Measurements from ENCODE around the gene DPP9. TPM values are rescaled to one million over a fixed set of nuclear protein-coding genes. Genes with fewer than 3 reads are reported as not detected.

Gene DPP9
- total and polyA plus RNA-seq, 2 donors (not counting 1 experiment from before 2014, with no cell fraction given): 3.6 to 27.1 TPM

DNA sequence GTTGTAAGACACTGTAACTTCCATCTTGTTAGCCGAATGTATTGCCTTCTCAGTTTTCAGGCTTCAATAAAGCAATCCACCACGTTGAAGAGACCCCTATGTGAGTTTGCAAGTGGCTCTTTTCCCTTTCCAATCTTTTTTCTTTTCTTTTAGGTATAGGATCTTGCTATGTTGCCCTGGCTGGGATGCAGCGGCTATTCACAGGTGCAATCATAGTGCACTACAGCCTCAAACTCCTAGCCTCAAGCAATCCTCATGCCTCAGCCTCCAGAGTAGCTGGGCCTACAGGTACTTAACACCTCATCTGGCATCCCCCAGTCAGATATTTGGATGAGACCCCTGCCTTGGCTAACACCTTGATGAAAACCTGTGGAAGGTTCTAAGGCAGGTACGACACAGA is 34.4 kb upstream of the DPP9 start:
- no peak for DNase-seq (ENCODE audit: low read depth in 2 of 2)

DNA sequence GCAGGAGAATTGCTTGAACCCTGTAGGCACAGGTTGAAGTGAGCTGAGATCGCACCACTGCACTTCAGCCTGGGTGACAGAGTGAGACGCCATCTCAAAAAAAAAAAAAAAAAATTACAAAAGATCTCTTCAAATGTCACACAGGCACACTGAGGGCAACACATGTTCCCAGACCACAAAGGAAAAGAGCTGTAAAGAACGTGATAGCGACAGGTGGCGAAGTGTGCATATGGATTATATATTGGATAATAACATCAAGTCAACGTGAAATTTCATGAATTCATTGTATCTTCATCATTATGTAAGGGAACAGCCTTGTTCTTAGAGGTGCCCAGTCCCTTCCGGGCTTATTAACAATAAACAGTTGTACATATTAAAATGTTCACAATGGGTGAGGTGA is 31.8 kb upstream of the DPP9 start:
- no peak overlapping the region for H3K4me3 ChIP-seq (replicated peaks in 1 of 4; ENCODE audit: control extremely low read depth in 1 of 4, insufficient read depth in 1 of 4, low read depth in 3 of 4, low read length in 4 of 4)
- H3K9me3 ChIP-seq (ENCODE audit: control insufficient read depth, insufficient read depth, low read depth, low read length): no peaks in the 10 kb centered on the region
- no peak overlapping the region for H3K27ac ChIP-seq (ENCODE audit: insufficient read depth, low read length)
- H3K4me1 ChIP-seq (ENCODE audit: control insufficient read depth, extremely low read depth, insufficient read depth, low read length): no peaks in the 10 kb centered on the region
- no peaks in the 10 kb centered on the region for H3K27me3 ChIP-seq (ENCODE audit: control insufficient read depth, insufficient read depth, low read length)
- H3K36me3 ChIP-seq (ENCODE audit: control insufficient read depth, insufficient read depth, low read length): no peaks in the 10 kb centered on the region
- H3K4me2 ChIP-seq (ENCODE audit: extremely low read depth, insufficient read depth, low read length): no peak overlapping the region
- no peak overlapping the region for H2AFZ ChIP-seq (ENCODE audit: low read length)
- H4K20me1 ChIP-seq (ENCODE audit: control insufficient read depth, extremely low read depth, insufficient read depth, low read length): no peaks in the 10 kb centered on the region
- DNase-seq (ENCODE audit: low read depth in 2 of 2): no peak
- no peaks in the 10 kb centered on the region for H3K79me2 ChIP-seq (ENCODE audit: control insufficient read depth, insufficient read depth, low read length)
- TF ChIP-seq EZH2 (IDR thresholded peaks at IDR 0.05; ENCODE audit: low read length, missing control alignments): no peak
- TF ChIP-seq CTCF (conservative IDR thresholded peaks at IDR 0.05 in 1 of 2, IDR thresholded peaks at IDR 0.05 in 1 of 2; ENCODE audit: low read depth in 1 of 2, low read length in 2 of 2): no peak
- no peak overlapping the region for H3K9ac ChIP-seq (ENCODE audit: insufficient read depth, low read length)

More for the DNA sequence above, 34.4 kb upstream of the DPP9 start:
- H3K27ac ChIP-seq (ENCODE audit: insufficient read depth, low read length): no peak overlapping the region
- H3K79me2 ChIP-seq (ENCODE audit: control insufficient read depth, insufficient read depth, low read length): no peaks in the 10 kb centered on the region
- H2AFZ ChIP-seq (ENCODE audit: low read length): no peak overlapping the region
- no peaks in the 10 kb centered on the region for H3K36me3 ChIP-seq (ENCODE audit: control insufficient read depth, insufficient read depth, low read length)
- H3K9me3 ChIP-seq (ENCODE audit: control insufficient read depth, insufficient read depth, low read depth, low read length): no peaks in the 10 kb centered on the region
- peaks cover 3% of the 10 kb centered on the region for H3K27me3 ChIP-seq (ENCODE audit: control insufficient read depth, insufficient read depth, low read length)
- H3K4me2 ChIP-seq (ENCODE audit: extremely low read depth, insufficient read depth, low read length): no peak overlapping the region
- H3K9ac ChIP-seq (ENCODE audit: insufficient read depth, low read length): no peak overlapping the region
- H3K4me3 ChIP-seq (replicated peaks in 1 of 4; ENCODE audit: control extremely low read depth in 1 of 4, insufficient read depth in 1 of 4, low read depth in 3 of 4, low read length in 4 of 4): no peak overlapping the region
- no peaks in the 10 kb centered on the region for H3K4me1 ChIP-seq (ENCODE audit: control insufficient read depth, extremely low read depth, insufficient read depth, low read length)
- H4K20me1 ChIP-seq (ENCODE audit: control insufficient read depth, extremely low read depth, insufficient read depth, low read length): no peaks in the 10 kb centered on the region
- TF ChIP-seq CTCF (conservative IDR thresholded peaks at IDR 0.05 in 1 of 2, IDR thresholded peaks at IDR 0.05 in 1 of 2; ENCODE audit: low read depth in 1 of 2, low read length in 2 of 2): no peak
- TF ChIP-seq EZH2 (IDR thresholded peaks at IDR 0.05; ENCODE audit: low read length, missing control alignments): no peak

- Histone ChIP-seq H3K27me3 (ENCODE audit: control insufficient read depth, insufficient read depth, low read length) (no peaks in the 10 kb centered on the region), H3K9me3 (ENCODE audit: control insufficient read depth, insufficient read depth, low read depth, low read length) (no peaks in the 10 kb centered on the region), H3K4me2 (ENCODE audit: extremely low read depth, insufficient read depth, low read length) (no peak overlapping the region), H3K36me3 (ENCODE audit: control insufficient read depth, insufficient read depth, low read length) (no peaks in the 10 kb centered on the region), H2AFZ (ENCODE audit: low read length) (no peak overlapping the region), H3K4me3 (replicated peaks in 1 of 4; ENCODE audit: control extremely low read depth in 1 of 4, insufficient read depth in 1 of 4, low read depth in 3 of 4, low read length in 4 of 4) (no peak overlapping the region), H3K27ac (ENCODE audit: insufficient read depth, low read length) (no peak overlapping the region), H4K20me1 (ENCODE audit: control insufficient read depth, extremely low read depth, insufficient read depth, low read length) (no peaks in the 10 kb centered on the region), H3K4me1 (ENCODE audit: control insufficient read depth, extremely low read depth, insufficient read depth, low read length) (no peaks in the 10 kb centered on the region), H3K79me2 (ENCODE audit: control insufficient read depth, insufficient read depth, low read length) (no peaks in the 10 kb centered on the region), H3K9ac (ENCODE audit: insufficient read depth, low read length) (no peak overlapping the region)
- no peak for TF ChIP-seq EZH2 (IDR thresholded peaks at IDR 0.05; ENCODE audit: low read length, missing control alignments)
- TF ChIP-seq CTCF (conservative IDR thresholded peaks at IDR 0.05 in 1 of 2, IDR thresholded peaks at IDR 0.05 in 1 of 2; ENCODE audit: low read depth in 1 of 2, low read length in 2 of 2): no peak
- peak in 1 of 2 donors; percentile 21 for DNase-seq (ENCODE audit: low read depth in 2 of 2)
Measured at GRCh38 chr19:4754248-4754647, 30.6 kb upstream of the DPP9 start.
